Heart left ventricle (tissue), 13 donors: ENCODE results near the gene NRDC.

Experiments used
- POLR2A ChIP-seq, 2 donors: fragments of 450-650 bp; IDR thresholded peaks; one replicate each; pipeline ENCODE4 v1.6.1; 2017; ENCODE audit warnings: antibody characterized with exemption in 2 of 2, mild to moderate bottlenecking in 2 of 2, moderate library complexity in 2 of 2
- TF ChIP-seq, protein P1 (sequence below), 12 donors: fragments of 200-600 bp; sonication (generic) in 4 of 12; IDR thresholded peaks; one replicate each; pipeline versions ENCODE4 v1.5.0 to v1.8.0; 2018 to 2022; ENCODE audit warnings: antibody characterized with exemption in 12 of 12, mild to moderate bottlenecking in 5 of 12
- donor health status: ischemic (EF 13 %, LVEDD 7.1; RV severe dilation, severe dysfunction).
- donor health status: DM: no; HTN: yes; CAD: no.
- donor health status: DM: no; HTN: no; CAD: no.
- donor health status: ischemic (EF 25% LVEDD 6.9; RV normal size, moderate dysfunction).
- donor health status: ischemic (EF 25% LVEDD 5.7; RV mildly dilated, moderate dysfunction).
- donor health status: ischemic (EF 35%, LVEDD 5.7; RV mildly dilated, moderate dysfunction).
- donor health status: nonischemic (EF 11% LVEDD 7.7; RV severe dilation, severe dysfunction).
- donor health status: DM: yes; HTN: yes; CAD: no.
- donor health status: PGD.
- donor health status: ischemic (EF 29% LVEDD 5.4; RV normal size, mild dysfunction).
- donor health status: nonischemic (EF 23%, LVEDD 6.1; RV moderate dilation, normal function).

DNA sequence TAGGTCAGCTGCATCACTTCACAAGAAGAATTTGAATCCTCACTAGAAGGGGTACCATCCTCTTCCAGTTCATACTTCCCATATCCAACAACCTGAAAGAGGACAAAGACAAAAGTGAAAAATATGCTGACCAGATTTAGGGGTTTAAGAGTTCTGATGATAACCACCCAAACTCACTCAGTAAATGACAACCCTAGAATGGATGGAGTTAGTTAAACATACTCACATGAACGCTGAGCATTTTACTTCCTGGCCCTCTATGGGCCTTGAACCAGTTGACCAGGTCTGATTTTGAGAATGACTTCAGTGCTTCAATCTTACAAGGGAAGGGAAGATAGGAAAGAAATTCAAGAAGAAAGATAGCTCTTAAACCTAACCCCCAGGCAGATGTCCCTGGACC, 89.2 kb downstream of the NRDC start:
- TF ChIP-seq POLR2A (IDR thresholded peaks at IDR 0.05), result no peak
- TF ChIP-seq, protein P1, sequence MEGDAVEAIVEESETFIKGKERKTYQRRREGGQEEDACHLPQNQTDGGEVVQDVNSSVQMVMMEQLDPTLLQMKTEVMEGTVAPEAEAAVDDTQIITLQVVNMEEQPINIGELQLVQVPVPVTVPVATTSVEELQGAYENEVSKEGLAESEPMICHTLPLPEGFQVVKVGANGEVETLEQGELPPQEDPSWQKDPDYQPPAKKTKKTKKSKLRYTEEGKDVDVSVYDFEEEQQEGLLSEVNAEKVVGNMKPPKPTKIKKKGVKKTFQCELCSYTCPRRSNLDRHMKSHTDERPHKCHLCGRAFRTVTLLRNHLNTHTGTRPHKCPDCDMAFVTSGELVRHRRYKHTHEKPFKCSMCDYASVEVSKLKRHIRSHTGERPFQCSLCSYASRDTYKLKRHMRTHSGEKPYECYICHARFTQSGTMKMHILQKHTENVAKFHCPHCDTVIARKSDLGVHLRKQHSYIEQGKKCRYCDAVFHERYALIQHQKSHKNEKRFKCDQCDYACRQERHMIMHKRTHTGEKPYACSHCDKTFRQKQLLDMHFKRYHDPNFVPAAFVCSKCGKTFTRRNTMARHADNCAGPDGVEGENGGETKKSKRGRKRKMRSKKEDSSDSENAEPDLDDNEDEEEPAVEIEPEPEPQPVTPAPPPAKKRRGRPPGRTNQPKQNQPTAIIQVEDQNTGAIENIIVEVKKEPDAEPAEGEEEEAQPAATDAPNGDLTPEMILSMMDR (IDR thresholded peaks at IDR 0.05), result no peak
